GM12875 (cell line): ENCODE results near the gene TALDO1.

Experiments
- H3K4me3 ChIP-seq: one replicate; pipeline ENCODE4 v1.5.1; 2011; ENCODE audit warnings: low read depth, low read length, control low read depth
- CTCF ChIP-seq: IDR thresholded peaks from 2 replicates; pipeline ENCODE4 v1.5.1; 2011; ENCODE audit warnings: low read depth, mild to moderate bottlenecking, control low read depth, inconsistent platforms, low read length, moderate library complexity, borderline replicate concordance; ENCODE audit not compliant: insufficient read depth

The TALDO1 gene

GRCh38 chr11:776561-777287, 29.5 kb downstream of the TALDO1 start:
- H3K4me3 ChIP-seq = peak overlapping the region; percentile 83
- TF ChIP-seq CTCF = 0 out of 2 replicates have a peak, but pooled peaks have one; percentile 6

DNA sequence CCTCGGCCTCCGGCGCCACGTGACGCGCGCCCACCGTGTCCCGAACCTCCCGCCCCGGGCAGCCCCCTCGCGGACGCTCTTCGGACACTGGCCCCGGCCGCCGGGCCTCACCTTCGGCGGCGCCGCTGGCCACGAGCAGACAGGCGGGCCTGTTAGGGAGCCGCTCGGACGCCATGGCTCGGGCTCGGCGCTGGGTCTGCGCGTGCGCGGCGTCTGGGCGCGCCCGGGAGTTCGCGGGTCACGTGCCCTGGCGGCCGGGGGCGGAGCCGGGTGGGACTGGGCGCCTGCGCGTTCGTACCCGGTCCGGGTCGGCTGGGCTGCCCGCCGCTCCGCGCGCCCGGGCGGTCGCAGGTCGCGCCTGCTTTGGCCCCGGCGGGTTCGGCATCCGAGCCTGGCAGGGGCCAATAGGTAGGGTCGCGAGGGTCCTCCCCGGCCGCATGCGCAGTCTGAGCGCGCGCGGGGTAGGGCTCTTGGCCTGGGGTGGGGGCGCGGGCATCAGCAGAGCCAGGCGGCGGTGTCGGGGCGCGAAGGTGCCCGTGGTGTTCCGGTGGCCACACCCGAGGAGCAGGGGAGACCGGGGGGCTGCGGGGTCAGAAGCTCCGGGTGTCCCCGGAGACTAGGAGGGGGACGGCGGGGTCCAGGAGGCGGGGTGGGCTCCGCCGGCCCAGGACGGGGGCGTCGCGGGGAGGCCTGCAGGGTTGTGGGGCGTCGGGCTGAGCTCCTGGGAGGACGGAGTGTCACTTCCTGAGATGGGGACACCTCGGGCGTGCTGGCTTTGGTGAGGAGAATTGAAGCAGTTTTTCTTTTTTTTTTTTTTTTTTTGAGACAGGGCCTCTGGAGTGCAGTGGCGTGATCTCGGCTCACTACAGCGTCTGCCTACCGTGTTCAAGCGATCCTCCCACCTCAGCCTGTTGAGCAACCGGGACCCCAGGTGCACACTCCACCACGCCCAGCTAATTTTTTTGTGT, 30.3 kb downstream of the TALDO1 start, which contains the start of gene GATD1:
GATD1 (minus strand) TSS at position 200 of the 968 bp plus-strand sequence; CDS start at position 175, 25 bp downstream.
- peak within 1 kb of the TSS; percentile 83 for H3K4me3 ChIP-seq

GRCh38 chr11:778976-779954, 32.0 kb downstream of the TALDO1 start:
- no peak for TF ChIP-seq CTCF
- no peak overlapping the region for H3K4me3 ChIP-seq

More for the DNA sequence above, 30.3 kb downstream of the TALDO1 start, which contains the start of gene GATD1:
- no peak for TF ChIP-seq CTCF

DNA sequence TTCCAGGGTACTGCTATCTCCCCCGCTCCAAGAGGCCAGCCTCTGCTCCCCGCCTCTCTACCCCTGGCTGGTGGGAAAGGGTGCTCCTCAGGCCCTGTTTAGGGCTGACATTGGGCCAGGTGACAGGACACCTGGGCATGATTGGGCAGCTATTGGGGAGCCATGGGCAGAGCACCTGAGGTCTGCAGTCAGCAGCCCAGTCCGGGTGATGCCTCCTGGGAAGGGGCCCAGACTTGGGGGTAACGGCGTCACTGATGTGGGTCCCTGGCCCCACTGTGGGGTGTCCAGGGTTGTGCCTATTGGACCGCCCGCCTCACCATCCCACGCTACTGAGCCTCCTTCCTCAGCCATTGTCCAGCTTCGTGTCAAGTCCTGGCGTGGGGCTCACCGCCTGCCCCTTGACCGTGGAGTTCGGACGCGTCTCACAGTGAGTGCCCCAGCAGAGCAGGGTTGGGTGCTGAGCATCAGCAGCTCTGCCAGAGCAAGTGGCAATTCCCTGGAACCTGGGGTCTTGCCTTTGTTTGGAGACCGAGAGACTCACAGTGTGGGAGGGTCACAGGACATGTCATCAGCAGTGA, 32.8 kb downstream of the TALDO1 start:
- H3K4me3 ChIP-seq = no peak overlapping the region
- no peak for TF ChIP-seq CTCF

- H3K4me3 ChIP-seq = no peak overlapping the region
- TF ChIP-seq CTCF = no peak
Measured at GRCh38 chr11:782264-783174, 35.3 kb downstream of the TALDO1 start.
